Measurements from ENCODE around the gene ASAP2.

Gene ASAP2

GRCh38 chr2:9451231-9451630 lies 244.6 kb downstream of the ASAP2 start:
- H2AFZ ChIP-seq (ENCODE audit: low read length): no peak overlapping the region
- no peaks in the 10 kb centered on the region for H4K20me1 ChIP-seq (ENCODE audit: insufficient read depth, low read length)
- H3K79me2 ChIP-seq (ENCODE audit: insufficient read depth, low read length): no peaks in the 10 kb centered on the region
- no peaks in the 10 kb centered on the region for H3K4me1 ChIP-seq (ENCODE audit: insufficient read depth, low read length, severe bottlenecking)
- no peak for TF ChIP-seq CTCF (IDR thresholded peaks at IDR 0.05; ENCODE audit: low read length)
- no peaks in the 10 kb centered on the region for H3K9me2 ChIP-seq (ENCODE audit: low read depth, low read length)
- H3K36me3 ChIP-seq (ENCODE audit: insufficient read depth, low read length): peaks cover 76% of the 10 kb centered on the region
- H3K27me3 ChIP-seq (ENCODE audit: insufficient read depth, low read length): no peaks in the 10 kb centered on the region
- no peaks in the 10 kb centered on the region for H3K9me3 ChIP-seq (ENCODE audit: low read length)
- no peak overlapping the region for H3K27ac ChIP-seq (ENCODE audit: low read depth, low read length, poor library complexity, severe bottlenecking)
- H3K4me2 ChIP-seq (ENCODE audit: low read length): no peak overlapping the region
- no peak overlapping the region for H3K4me3 ChIP-seq (ENCODE audit: low read depth, low read length, poor library complexity, severe bottlenecking)
- H3F3A ChIP-seq (ENCODE audit: insufficient read depth, low read length): no peaks in the 10 kb centered on the region
- no peak overlapping the region for H3K9ac ChIP-seq (ENCODE audit: low read length)
